KBM-7 (cell line): Measurements from ENCODE around the gene TMEM203.
"Not testable (repeated sequence)": the region's sequence is repeated elsewhere in the genome, so short reads cannot be mapped to it uniquely, and the experiment has no call there.

Experiments used
- DNase-seq: peaks from one replicate; pipeline ENCODE4 v3.0.0-alpha.2; 2015
- in situ Hi-C: fragments of 300-500 bp; cut with MboI; formaldehyde crosslinking; loops from 2 replicates; pipeline ENCODE4 v1.14.3; 2020; ENCODE audit warnings: low sequenced_read_pairs, low pct_unique_long_range_greater_than_20kb, mixed read lengths

The TMEM203 gene

GRCh38 chr9:137205126-137206069, at the start of gene TMEM203, which contains the start of gene NDOR1:
TMEM203 (minus strand) TSS chr9:137205648; CDS start chr9:137205414, 234 bp downstream.
NDOR1 (plus strand) TSS chr9:137205700; CDS start chr9:137205778, 78 bp downstream.
- in situ Hi-C loops = no loop called here
- peak; percentile 87 for DNase-seq

- in situ Hi-C loops = no loop called here
- peak; percentile 89 for DNase-seq
Measured at GRCh38 chr9:137254624-137255447, 49.4 kb upstream of the TMEM203 start, which contains the start of gene NELFB. NELFB (plus strand) TSS chr9:137255327.

- in situ Hi-C loops = no loop called here
- no peak for DNase-seq
Measured at GRCh38 chr9:137253717-137254623, 48.5 kb upstream of the TMEM203 start.

GRCh38 chr9:137252555-137253506, 47.4 kb upstream of the TMEM203 start:
- in situ Hi-C loops = no loop called here

GRCh38 chr9:137251490-137252268, 46.2 kb upstream of the TMEM203 start:
- no peak for DNase-seq
- in situ Hi-C loops = no loop called here

More at GRCh38 chr9:137252555-137253506, 47.4 kb upstream of the TMEM203 start:
- DNase-seq = no peak

- DNase-seq = no peak
- in situ Hi-C loops = no loop called here
Measured at GRCh38 chr9:137251194-137251461, 45.7 kb upstream of the TMEM203 start, which contains the start of gene STPG3. STPG3 (plus strand) TSS chr9:137251286; CDS start chr9:137251287, 1 bp downstream.

GRCh38 chr9:137250329-137251193, 45.1 kb upstream of the TMEM203 start:
- in situ Hi-C loops = no loop called here
- no peak for DNase-seq

GRCh38 chr9:137247916-137248175, 42.4 kb upstream of the TMEM203 start:
- DNase-seq = no peak
- in situ Hi-C loops = no loop called here

GRCh38 chr9:137247135-137247915, 41.9 kb upstream of the TMEM203 start:
- in situ Hi-C loops = no loop called here

GRCh38 chr9:137245450-137246421, 40.3 kb upstream of the TMEM203 start:
- DNase-seq = no peak
- in situ Hi-C loops = no loop called here

More at GRCh38 chr9:137247135-137247915, 41.9 kb upstream of the TMEM203 start:
- DNase-seq = no peak

GRCh38 chr9:137244486-137245449, 39.3 kb upstream of the TMEM203 start:
- no peak for DNase-seq
- in situ Hi-C loops = no loop called here

- peak; percentile 53 for DNase-seq
- in situ Hi-C loops = no loop called here
Measured at GRCh38 chr9:137243626-137244485, 38.4 kb upstream of the TMEM203 start.

GRCh38 chr9:137243266-137243625, 37.8 kb upstream of the TMEM203 start:
- in situ Hi-C loops = not testable (repeated sequence)

More at GRCh38 chr9:137243266-137243625, 37.8 kb upstream of the TMEM203 start:
- DNase-seq = not testable (repeated sequence)
